ENCODE measurements around the gene HEATR3. TPM values are rescaled to one million over a fixed set of nuclear protein-coding genes. Genes with fewer than 3 reads are reported as not detected.

Gene HEATR3, protein sequence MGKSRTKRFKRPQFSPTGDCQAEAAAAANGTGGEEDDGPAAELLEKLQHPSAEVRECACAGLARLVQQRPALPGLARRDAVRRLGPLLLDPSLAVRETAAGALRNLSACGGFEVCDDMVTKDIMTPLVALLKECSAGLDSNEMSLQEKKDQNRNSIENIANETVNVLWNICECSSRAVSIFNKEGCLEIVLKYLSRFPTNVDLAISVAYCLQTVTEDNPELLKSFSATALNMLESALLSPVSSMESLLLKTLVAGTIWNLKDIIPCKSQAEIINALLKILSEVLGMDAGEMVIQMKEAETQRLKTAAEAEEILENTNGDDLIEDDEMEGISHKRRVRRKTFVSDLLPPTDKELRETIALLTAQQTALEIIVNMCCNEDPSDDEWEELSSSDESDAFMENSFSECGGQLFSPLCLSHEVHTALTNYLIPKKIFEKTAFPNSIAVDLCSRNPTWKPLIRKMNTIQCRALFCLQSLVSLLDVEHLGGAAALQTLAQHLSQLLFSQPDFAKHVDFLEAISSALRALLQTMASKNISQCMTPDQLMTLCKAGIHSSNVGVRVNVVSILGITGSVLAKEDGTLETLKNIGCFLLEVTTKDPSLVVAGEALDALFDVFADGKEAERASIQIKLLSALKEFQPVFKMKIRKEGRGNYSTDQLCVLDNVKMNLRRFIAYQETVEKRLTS
- total RNA-seq: 31.7 and 38.7 TPM in 2 replicates

- peak; percentile 65 for DNase-seq (ENCODE audit: low read depth, low spot score)
These were observed at the start of gene HEATR3 for GRCh38 chr16:50065624-50066481. TSS of gene HEATR3 (plus strand) at chr16:50065970. CDS start at chr16:50066132, 162 bp downstream.

GRCh38 chr16:50017553-50017952 is 48.2 kb upstream of the HEATR3 start:
- DNase-seq (ENCODE audit: low read depth, low spot score): no peak

GRCh38 chr16:50021544-50021943 is 44.2 kb upstream of the HEATR3 start:
- DNase-seq (ENCODE audit: low read depth, low spot score): no peak

DNA sequence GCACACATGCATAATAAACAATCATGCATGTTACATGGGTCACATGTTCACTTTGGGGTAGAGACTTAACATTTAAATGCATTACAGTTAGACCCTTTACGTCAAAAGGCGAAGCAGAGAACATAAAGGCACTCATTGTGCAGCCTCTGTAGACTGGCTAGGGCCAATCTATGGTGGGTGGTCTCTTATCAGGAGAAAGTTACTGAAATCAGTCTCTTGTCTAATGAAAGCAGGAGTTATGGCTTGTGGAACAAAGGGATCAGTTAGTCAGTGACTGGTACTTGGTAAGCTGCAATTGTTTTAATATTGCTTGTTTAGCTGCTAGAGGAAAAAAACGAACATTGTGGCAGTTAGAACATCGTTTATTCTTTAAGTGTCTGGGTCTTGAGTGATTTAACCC is 42.1 kb upstream of the HEATR3 start:
- no peak for DNase-seq (ENCODE audit: low read depth, low spot score)

DNA sequence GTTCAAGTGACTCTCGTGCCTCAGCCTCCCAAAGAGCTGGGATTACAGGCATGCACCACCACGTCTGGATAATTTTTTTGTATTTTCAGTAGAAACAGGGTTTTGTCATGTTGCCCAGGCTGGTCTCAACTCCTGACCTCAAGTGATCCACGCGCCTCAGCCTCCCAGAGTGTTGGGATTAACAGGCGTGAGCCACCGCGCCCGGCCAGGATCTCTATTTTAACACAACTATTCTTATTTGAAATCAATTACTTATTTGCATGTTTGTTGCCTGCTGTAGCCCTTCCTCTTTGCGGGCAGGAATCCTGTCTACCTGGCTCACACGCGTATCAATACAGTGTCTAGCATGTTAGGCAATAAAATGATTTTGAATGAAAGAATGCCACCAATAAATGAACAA is 41.6 kb upstream of the HEATR3 start:
- no peak for DNase-seq (ENCODE audit: low read depth, low spot score)

GRCh38 chr16:50024684-50025536 is 40.9 kb upstream of the HEATR3 start, which contains the start of gene CNEP1R1:
TSS of gene CNEP1R1 (plus strand) at chr16:50025225. CDS start at chr16:50025316, 91 bp downstream.
- DNase-seq (ENCODE audit: low read depth, low spot score): peak; percentile 87

- no peak for DNase-seq (ENCODE audit: low read depth, low spot score)
These were observed 40.2 kb upstream of the HEATR3 start for GRCh38 chr16:50025537-50025931.

DNA sequence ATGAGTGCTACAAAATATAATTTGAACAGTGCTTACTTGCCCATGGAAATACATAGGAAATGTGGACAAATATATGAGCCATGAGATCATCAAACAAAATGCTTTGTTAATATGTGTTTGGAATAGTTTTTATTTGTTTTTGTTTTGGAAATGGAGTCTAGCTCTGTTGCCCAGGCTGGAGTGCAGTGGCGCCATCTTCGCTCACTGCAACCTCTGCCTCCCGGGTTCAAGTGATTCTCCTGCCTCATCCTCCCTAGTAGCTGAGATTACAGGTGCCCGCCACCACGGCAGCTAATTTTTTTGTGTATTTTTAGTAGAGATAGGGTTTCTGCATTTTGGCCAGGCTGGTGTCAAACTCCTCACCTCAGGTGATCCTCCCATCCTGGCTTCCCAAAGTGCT is 37.9 kb upstream of the HEATR3 start:
- DNase-seq (ENCODE audit: low read depth, low spot score): no peak

DNA sequence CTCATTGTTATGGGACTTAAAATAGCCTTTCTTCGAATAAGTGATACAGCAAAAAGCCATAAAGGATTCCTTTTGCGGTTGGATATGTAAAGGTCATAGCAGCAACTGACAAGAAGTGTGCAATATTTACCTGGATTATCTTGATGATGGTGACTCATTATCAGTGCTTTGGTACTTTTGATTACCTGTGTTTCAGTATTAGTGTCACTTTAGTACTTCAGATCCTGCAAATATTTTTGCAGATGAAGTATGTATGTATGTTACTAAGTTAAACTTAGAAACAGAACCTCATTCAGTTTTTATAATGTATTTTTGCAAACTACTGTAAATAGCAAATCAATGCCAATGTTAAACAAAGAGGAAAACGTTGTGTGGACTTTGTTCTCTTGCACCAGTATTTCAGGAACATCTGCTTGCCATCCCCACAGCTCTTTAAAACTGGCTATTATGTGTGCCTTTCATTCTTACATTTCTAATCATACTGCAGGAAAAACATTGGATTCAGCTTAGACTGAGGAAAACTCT is 30.2 kb upstream of the HEATR3 start:
- no peak for DNase-seq (ENCODE audit: low read depth, low spot score)

DNA sequence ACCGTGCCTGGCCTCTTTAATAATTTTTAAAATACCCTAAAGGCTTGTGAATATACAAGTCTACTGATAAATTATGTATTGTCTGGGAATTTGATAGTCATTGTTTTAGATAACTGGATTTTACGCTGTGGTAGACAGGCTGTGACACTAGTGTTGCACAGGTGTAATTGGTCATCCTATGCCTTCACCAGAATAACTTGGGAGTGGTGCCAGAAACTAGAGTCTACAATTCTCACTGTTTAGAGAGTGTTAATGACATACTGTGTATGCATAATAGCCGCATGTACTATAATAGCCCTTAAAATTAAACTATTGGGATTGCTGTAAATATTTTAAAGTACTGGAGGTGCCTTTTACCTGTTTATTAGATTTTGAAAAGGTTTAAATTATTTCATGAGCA is 29.3 kb upstream of the HEATR3 start:
- no peak for DNase-seq (ENCODE audit: low read depth, low spot score)

DNA sequence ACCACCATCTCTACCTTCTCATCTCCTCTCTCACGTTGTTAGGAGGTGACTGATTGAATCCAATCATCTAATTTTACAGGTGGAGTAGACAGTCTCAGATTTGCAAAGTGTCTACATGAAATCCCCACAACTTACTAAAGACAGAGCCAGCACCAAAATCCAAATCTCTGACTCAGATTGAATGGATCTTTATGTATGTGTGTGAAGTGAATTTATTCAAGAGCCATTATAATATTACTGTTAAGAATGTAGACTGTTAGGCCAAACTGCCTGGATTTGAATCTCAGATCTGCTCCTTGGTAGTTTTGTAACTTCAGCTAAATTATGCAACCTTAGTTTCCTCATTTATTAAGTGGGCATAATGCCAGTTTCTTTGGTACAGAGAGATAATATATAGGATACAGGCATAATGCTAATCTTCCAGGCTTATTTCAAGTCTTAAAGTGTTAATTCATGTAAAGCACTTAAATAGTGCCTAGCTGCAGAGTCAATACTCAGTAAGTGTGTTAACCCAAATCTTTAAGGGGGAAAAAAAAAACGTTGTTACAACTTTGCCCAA is 28.0 kb upstream of the HEATR3 start:
- DNase-seq (ENCODE audit: low read depth, low spot score): no peak

GRCh38 chr16:50038286-50038685 is 27.5 kb upstream of the HEATR3 start:
- no peak for DNase-seq (ENCODE audit: low read depth, low spot score)

- DNase-seq (ENCODE audit: low read depth, low spot score): no peak
These were observed 26.8 kb upstream of the HEATR3 start for GRCh38 chr16:50038756-50039529.

GRCh38 chr16:50040018-50040417 is 25.8 kb upstream of the HEATR3 start:
- DNase-seq (ENCODE audit: low read depth, low spot score): no peak

DNA sequence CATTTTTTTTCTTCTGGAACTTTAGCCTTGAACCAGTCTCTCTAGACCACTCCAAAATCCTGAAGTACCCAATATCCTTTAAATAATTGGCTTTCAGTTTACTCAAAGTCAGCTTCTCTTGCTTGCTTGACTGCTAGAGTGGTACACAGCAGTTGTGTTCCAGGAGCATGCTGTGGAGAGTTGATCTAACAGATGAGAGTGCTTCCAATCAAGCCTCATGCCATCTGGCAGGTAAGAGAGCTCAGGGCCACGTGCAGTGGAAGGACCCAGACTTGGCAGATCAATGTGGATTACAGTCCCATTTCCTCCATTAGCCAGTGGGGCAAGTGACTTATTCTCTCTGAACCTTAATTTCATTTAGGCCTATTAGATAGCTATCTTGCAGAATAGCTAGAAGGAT is 25.1 kb upstream of the HEATR3 start:
- no peak for DNase-seq (ENCODE audit: low read depth, low spot score)

- DNase-seq (ENCODE audit: low read depth, low spot score): no peak
These were observed 22.4 kb upstream of the HEATR3 start for GRCh38 chr16:50043358-50043757.

GRCh38 chr16:50045412-50045811 is 20.4 kb upstream of the HEATR3 start:
- no peak for DNase-seq (ENCODE audit: low read depth, low spot score)

DNA sequence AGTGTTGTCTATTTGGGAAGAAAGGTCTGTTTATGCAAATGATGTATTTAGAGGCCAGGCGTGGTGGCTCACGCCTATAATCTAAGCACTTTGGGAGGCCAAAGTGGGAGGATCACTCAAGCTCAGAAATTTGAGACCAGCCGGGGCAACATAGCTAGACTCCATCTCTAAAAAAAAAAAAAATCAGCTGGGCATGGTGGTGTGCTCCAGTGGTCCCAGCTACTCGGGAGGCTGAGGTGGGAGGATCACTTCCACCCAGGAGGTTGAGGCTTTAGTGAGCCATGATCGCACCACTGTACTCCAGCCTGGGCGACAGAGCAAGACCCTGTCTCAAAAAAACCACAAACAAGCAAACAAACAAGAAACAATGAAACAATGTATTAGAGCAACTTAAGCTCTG is 18.9 kb upstream of the HEATR3 start:
- no peak for DNase-seq (ENCODE audit: low read depth, low spot score)

DNA sequence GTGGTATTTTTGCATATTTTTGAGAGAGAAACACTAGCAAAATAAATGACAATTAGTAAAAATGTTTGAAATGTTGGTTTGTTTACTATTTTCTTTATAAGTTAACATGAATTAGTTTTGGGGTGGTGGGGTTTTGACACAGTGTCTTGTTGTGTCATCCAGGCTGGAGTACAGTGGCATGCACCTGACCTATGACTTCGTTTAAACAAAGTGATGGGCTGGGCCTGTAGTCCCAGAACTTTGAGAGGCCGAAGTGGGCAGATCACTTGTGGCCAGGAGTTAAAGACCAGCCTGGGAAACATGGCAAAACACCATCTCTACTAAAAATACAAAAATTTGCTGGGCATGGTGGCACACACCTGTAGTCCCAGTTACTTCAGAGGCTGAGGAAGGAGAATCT is 17.9 kb upstream of the HEATR3 start:
- DNase-seq (ENCODE audit: low read depth, low spot score): no peak

DNA sequence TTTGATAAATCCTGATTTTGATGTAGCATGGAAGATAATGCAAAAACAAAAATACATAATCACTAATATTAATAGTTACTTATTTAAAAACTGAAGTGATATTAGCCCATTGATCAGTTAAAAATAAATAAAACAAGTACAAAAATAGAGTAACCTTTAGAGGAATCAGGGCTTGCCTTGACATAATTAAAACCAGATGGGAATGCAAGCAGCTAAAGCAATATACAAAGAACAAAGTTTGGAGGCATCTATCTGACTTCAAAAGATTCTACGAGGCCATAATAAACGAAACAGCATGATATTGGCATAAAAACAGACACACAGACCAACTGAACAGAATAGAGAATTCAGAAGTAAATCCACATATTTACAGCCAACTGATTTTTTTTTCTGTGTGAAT is 15.0 kb upstream of the HEATR3 start:
- DNase-seq (ENCODE audit: low read depth, low spot score): no peak
